DMS79 (cell line): ENCODE measurements around the gene SAPCD2.

ENCODE experiments used
- DNase-seq: peaks from one replicate; lab custom pipeline; 2025; lab: John Stamatoyannopoulos, UW

SAPCD2 gene

GRCh38 chr9:137107312-137107921 lies 37.1 kb upstream of the SAPCD2 start:
- DNase-seq, result no peak

GRCh38 chr9:137106662-137107250 lies 36.4 kb upstream of the SAPCD2 start:
- no peak for DNase-seq

- DNase-seq, result no peak
Measured at GRCh38 chr9:137105814-137106661, 35.7 kb upstream of the SAPCD2 start.

- no peak for DNase-seq
Measured at GRCh38 chr9:137103206-137103999, 33.0 kb upstream of the SAPCD2 start.

GRCh38 chr9:137099231-137099630 lies 28.9 kb upstream of the SAPCD2 start:
- no peak for DNase-seq

GRCh38 chr9:137097761-137098462 lies 27.6 kb upstream of the SAPCD2 start:
- DNase-seq, result no peak

GRCh38 chr9:137096785-137097546 lies 26.6 kb upstream of the SAPCD2 start:
- DNase-seq, result no peak

- DNase-seq, result no peak
Measured at GRCh38 chr9:137095664-137096517, 25.5 kb upstream of the SAPCD2 start.

- no peak for DNase-seq
Measured at GRCh38 chr9:137089232-137089947, 19.0 kb upstream of the SAPCD2 start.

- no peak for DNase-seq
Measured at GRCh38 chr9:137088121-137088520, 17.8 kb upstream of the SAPCD2 start.

GRCh38 chr9:137087409-137087925 lies 17.1 kb upstream of the SAPCD2 start:
- no peak for DNase-seq

- peak; percentile 96 for DNase-seq
Measured at GRCh38 chr9:137086531-137087408, 16.4 kb upstream of the SAPCD2 start, which contains the start of gene MAN1B1. Gene MAN1B1, plus strand, starts transcription at chr9:137086985. Its CDS starts 15 bp downstream, at chr9:137087000.

GRCh38 chr9:137085920-137086530 lies 15.7 kb upstream of the SAPCD2 start:
- no peak for DNase-seq

- peak; percentile 59 for DNase-seq
Measured at GRCh38 chr9:137084526-137084925, 14.2 kb upstream of the SAPCD2 start.

GRCh38 chr9:137083394-137084004 lies 13.1 kb upstream of the SAPCD2 start:
- no peak for DNase-seq

- DNase-seq, result no peak
Measured at GRCh38 chr9:137082925-137083290, 12.6 kb upstream of the SAPCD2 start.
